ENCODE measurements around the gene PTPRZ1. TPM values are rescaled to one million over a fixed set of nuclear protein-coding genes. Genes with fewer than 3 reads are reported as not detected.

PTPRZ1 gene
- total RNA-seq, 1 donor from 2014 or later = 11.4 TPM

GRCh38 chr7:122103064-122103463 is 230.1 kb downstream of the PTPRZ1 start:
- Mint-ChIP-seq H3K36me3 (ENCODE audit: unreplicated experiment) (peaks cover 22% of the 10 kb centered on the region), H3K4me1 (ENCODE audit: low read depth, unreplicated experiment) (no peaks in the 10 kb centered on the region), H3K4me3 (ENCODE audit: unreplicated experiment) (no peak overlapping the region), H3K27ac (ENCODE audit: unreplicated experiment) (no peak overlapping the region), H3K9me3 (ENCODE audit: unreplicated experiment) (peaks cover 2% of the 10 kb centered on the region), H3K27me3 (ENCODE audit: unreplicated experiment) (no peaks in the 10 kb centered on the region)
- TF ChIP-seq, protein P1, sequence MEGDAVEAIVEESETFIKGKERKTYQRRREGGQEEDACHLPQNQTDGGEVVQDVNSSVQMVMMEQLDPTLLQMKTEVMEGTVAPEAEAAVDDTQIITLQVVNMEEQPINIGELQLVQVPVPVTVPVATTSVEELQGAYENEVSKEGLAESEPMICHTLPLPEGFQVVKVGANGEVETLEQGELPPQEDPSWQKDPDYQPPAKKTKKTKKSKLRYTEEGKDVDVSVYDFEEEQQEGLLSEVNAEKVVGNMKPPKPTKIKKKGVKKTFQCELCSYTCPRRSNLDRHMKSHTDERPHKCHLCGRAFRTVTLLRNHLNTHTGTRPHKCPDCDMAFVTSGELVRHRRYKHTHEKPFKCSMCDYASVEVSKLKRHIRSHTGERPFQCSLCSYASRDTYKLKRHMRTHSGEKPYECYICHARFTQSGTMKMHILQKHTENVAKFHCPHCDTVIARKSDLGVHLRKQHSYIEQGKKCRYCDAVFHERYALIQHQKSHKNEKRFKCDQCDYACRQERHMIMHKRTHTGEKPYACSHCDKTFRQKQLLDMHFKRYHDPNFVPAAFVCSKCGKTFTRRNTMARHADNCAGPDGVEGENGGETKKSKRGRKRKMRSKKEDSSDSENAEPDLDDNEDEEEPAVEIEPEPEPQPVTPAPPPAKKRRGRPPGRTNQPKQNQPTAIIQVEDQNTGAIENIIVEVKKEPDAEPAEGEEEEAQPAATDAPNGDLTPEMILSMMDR (IDR thresholded peaks at IDR 0.05; ENCODE audit: partially characterized antibody, unreplicated experiment) = no peak
- no peak for DNase-seq

All from glutamatergic neuron (in vitro differentiated cells).